Activated CD4-positive, alpha-beta T cell treated with anti-CD3 and anti-CD28 coated beads, Interleukin-2, amount 50 U/mL, for 4 hours (primary cell): Measurements from ENCODE around the gene ELFN2.
"Not testable (repeated sequence)": the region's sequence is repeated elsewhere in the genome, so short reads cannot be mapped to it uniquely, and the experiment has no call there.

Experiments
- DNase-seq, 2 experiments: peaks; one replicate each; pipeline ENCODE4 v3.0.0-alpha.2; 2020

Gene ELFN2, protein sequence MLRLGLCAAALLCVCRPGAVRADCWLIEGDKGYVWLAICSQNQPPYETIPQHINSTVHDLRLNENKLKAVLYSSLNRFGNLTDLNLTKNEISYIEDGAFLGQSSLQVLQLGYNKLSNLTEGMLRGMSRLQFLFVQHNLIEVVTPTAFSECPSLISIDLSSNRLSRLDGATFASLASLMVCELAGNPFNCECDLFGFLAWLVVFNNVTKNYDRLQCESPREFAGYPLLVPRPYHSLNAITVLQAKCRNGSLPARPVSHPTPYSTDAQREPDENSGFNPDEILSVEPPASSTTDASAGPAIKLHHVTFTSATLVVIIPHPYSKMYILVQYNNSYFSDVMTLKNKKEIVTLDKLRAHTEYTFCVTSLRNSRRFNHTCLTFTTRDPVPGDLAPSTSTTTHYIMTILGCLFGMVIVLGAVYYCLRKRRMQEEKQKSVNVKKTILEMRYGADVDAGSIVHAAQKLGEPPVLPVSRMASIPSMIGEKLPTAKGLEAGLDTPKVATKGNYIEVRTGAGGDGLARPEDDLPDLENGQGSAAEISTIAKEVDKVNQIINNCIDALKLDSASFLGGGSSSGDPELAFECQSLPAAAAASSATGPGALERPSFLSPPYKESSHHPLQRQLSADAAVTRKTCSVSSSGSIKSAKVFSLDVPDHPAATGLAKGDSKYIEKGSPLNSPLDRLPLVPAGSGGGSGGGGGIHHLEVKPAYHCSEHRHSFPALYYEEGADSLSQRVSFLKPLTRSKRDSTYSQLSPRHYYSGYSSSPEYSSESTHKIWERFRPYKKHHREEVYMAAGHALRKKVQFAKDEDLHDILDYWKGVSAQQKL

GRCh38 chr22:37427135-37427710 is at the start of gene ELFN2:
Gene ELFN2, minus strand, starts transcription at chr22:37427479. Its CDS starts 51,945 bp downstream, at chr22:37375534.
- DNase-seq, result no peak

DNA sequence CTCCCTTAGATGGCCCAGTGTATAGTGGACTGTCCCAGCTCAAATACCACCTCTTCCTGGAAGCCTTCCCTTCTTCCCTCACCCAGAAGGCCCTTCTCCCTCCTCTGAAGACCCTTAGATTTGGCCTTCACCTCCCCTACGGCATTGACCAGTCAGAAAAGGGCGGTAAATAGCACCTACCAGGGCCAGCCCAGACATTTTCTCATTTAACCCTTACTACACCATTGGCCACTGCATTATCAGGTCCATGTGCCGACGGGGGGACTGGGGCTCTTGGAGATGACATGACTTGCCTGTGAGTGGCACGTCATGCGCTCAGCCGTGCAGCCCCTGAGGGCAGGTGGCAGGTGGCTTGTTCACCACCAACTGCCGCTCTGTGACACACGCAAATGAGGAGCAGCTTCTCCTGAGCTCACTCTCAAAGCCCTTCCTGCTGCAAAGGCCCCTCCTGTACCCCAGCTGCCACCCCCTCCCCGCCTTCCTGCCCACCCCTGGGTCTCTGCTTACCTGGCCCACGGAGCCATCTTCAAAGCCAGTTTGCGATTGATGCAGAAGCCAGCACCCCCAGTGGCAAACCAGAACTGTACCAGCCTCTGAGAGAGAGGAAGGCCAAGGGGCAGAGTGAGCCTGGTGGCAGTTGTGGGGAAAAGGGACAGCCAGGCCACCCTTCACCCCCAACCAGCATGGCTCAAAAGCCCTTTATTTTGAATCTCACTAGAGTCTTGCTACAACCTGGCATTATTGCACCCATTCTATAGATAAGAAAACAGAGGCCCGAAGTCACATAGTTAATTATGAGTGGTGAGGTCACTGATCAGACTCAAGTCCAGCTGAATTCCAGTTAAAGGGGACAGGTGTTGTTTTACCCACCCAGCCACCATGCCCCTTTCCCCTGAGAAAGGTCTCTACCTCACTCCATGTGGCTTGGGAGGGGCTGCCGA is 49.4 kb upstream of the ELFN2 start:
- no peak for DNase-seq

DNA sequence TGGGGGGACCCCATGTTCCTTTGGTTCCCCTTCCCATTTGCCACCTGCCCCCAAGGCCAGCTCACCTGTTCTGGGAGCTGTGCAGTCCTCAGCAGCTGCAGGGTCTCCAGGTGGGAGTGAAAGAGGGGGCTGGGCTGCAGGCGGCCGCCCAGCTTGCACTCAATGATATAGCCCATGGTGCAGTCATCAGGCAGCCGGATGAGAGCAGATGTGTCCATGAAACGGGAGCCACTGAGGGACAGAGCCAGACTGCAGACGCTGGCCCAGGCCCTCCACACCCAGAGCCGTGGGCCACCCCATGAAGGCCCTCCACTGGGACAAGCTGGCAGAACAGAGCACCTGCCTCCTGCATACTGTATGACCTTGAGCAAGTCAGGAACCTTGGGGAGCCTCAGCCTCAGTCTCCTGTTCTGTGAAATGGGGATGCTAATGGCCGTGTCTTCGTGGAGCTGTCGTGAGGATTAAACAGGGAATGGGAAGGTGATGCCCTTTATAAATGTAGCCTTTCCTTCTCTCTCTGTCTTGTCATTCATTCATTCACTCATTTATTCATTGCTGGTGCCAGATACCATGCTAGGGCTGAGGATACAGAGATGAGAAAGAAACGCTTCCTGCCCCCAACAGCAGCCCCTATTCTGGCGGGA is 47.3 kb upstream of the ELFN2 start:
- DNase-seq, result no peak

GRCh38 chr22:37473437-37473946 is 46.2 kb upstream of the ELFN2 start:
- no peak for DNase-seq

- peak; percentile 41 to 47 for DNase-seq
Observed at GRCh38 chr22:37472418-37473006, 45.2 kb upstream of the ELFN2 start.

GRCh38 chr22:37471727-37472417 is 44.6 kb upstream of the ELFN2 start:
- DNase-seq, result no peak

DNA sequence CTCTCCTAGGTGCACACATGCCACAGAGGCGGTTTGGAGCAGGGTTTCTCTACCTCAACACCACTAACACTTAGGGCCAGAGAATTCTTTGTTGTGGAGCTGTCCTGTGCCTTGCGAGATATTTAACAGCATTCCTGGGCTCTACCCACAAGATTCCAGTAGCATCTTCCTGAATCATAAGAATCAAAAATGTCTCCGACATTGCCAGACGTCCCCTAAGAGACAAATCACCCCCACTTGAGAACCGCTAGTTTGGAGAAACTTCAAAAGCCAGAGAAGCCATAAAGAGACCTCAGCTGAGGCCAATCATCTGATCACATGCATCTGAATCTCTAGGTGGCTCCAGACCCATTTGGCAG is 42.8 kb upstream of the ELFN2 start:
- no peak for DNase-seq

DNA sequence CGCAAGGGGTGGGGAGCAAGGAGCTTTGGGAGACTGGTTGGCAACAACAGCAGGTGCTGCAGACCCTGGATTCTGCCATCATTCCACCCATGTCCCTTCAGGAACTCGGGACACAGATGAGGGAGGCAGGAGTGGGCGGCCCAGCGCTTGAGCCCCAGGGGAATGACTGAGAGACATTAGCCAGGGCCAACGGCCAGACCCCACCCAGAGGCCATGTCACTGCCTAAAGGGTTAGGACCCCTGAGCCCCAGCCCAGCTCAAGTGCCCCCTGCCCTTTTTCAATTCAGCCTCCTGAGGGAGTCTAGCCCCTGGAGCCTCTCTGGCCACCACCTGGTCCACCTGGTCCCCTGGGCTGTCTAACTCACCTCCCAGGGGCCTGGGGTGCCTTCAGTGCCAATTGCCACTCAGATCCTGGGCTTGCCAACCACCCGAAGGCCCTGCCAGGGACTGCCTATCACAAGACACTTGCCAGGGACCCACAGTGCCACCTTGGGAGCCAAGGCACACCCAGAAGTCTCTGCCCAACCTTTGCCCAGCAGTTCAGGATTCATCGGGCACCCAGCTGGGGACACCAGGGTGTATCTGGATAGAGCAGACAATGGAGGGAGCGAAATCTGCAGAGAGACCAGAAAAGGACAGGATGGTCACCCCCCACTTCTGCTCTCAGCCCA is 42.3 kb upstream of the ELFN2 start:
- no peak for DNase-seq

- DNase-seq, result not testable (repeated sequence)
Observed at GRCh38 chr22:37468201-37468695, 41.0 kb upstream of the ELFN2 start.

- DNase-seq, result no peak
Observed at GRCh38 chr22:37467391-37467955, 40.2 kb upstream of the ELFN2 start.

DNA sequence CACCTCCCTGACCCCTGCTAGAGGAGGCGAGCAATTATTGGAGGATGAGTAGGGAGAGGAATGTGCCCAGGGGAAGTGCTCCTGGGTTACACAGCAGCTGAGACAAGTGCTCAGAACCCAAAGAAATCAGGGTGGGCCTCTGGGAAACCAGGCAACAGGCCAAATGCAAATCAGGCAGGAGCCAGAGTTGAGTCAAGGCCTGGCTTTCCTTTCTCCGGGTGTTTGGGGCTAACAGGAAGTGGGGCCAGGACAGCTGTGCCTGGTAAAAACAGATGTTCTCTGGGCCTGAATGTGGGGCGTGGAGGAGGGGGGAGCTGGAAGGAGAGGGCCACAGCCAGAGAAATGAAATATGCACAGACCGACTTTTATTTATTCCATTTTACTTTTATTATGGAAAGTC is 36.9 kb upstream of the ELFN2 start:
- no peak for DNase-seq

DNA sequence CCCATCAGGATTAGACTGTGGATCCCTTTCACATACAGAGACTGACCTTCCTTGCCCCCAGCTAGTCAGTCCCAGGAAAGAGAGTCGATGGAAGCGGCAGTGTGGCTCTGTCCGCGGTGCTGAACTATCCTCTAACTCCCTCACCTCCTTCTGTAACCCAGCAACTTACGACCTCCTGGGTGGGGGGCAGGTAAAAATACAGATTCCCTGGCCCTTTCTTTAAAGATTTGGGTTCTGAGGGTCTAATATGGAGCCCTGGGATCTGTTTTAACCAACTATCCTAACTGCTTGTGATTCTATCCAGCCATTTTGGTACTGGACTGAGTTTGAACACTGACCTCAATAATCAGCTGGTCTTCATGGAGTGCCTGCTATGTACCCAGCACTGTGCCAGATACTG is 35.7 kb upstream of the ELFN2 start:
- DNase-seq, result no peak

DNA sequence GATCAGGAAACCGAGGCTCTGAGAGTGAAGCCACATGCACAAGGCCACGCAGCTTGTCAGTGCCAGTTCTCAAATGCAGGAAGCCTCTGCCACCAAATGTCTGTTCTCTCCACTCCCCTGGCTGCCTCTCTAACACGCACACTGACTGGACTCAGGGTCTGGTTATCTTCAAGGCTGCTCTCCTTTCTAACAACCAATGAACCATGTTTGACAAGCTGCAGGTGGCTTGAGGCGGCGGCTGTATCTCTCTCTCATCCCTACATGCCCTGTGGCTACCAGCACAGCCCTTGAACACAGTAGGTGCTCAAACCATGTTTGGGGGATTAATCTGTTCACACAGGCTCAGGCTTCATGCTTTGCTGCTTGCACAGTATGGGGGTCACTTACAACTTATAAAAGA is 35.2 kb upstream of the ELFN2 start:
- no peak for DNase-seq

GRCh38 chr22:37461961-37462360 is 34.7 kb upstream of the ELFN2 start:
- DNase-seq, result no peak

- no peak for DNase-seq
Observed at GRCh38 chr22:37460684-37461083, 33.4 kb upstream of the ELFN2 start.

GRCh38 chr22:37459206-37459605 is 31.9 kb upstream of the ELFN2 start:
- no peak for DNase-seq

DNA sequence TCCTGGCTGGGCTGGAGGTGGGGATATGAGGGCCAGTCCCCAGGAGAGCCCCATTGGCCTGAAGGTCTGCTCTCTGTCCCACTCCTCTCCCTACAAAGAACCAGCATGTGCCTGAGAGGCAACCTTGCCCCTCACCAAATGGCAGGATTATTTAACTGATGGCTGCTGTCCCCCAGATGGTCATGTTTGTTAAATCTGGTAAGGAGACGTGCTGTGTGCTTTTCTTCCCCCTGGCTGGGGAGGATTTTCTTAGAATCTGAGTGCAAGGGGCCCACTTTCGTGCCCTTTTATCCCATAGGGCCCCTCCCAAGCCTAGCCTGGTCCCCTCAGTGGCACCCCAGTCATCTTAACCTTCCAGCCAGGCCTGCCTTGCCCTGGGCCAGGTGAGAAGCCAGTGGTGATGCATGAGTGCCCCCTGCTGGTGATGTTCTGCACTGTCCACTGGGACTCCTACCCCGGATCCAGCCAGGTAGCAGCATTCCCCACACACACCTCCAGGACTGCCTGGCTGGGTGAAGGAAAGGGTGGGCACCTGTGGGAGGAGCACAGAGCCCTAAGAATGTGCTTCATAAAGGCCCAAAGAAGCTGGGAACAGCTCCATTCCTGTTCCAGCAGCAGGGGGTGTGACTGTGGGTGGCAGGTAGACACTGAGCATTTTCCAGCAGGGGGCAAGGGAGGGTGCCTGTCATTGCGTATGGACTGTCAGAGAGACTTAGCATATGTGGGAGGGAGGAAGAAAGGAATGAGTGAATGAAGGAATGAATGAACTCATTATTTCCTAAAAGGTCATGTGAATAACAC is 30.0 kb upstream of the ELFN2 start:
- peak; percentile 84 to 87 for DNase-seq

DNA sequence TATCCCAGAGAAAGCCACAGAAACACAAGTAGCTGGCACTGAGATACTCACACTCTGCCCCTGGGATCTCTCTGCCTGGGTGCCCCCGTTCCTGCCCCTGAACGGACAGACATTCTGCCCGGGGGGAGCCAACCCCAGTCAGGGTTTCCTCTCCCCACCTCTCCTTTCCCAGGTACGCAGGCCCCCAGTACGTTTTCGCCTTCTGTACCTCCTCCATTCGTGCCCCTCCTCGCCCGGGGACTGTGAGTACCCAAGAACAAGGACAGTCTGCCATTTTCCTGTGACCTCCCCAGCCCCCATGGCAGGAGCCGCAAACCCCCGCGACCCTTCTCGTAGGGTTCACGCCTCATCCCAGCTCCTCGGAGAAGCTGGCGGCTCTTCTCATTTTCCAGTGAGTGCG is 29.1 kb upstream of the ELFN2 start:
- DNase-seq, result no peak

DNA sequence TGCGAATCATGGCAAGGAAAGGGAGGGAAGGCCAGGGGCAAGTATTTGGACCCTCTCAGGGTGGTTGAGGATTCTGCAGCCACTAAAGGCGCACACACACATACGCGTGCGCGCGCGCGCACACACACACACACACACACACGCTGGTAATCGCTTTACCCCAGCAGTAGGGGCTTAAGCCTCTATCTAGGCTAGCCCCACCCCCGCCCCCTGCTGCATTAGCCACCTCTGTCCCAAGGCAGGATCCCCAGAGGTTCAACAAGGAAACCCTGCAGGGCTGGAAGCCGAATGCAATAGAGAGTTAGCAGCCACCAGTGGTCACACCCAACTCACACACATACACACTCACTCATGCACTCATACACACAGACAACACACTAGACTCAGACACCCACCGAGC is 28.6 kb upstream of the ELFN2 start:
- no peak for DNase-seq
